ENCODE data around the gene MRGPRE.

GRCh38 chr11:3231851-3232744 is at the start of gene MRGPRE:
- TF ChIP-seq, protein P1, sequence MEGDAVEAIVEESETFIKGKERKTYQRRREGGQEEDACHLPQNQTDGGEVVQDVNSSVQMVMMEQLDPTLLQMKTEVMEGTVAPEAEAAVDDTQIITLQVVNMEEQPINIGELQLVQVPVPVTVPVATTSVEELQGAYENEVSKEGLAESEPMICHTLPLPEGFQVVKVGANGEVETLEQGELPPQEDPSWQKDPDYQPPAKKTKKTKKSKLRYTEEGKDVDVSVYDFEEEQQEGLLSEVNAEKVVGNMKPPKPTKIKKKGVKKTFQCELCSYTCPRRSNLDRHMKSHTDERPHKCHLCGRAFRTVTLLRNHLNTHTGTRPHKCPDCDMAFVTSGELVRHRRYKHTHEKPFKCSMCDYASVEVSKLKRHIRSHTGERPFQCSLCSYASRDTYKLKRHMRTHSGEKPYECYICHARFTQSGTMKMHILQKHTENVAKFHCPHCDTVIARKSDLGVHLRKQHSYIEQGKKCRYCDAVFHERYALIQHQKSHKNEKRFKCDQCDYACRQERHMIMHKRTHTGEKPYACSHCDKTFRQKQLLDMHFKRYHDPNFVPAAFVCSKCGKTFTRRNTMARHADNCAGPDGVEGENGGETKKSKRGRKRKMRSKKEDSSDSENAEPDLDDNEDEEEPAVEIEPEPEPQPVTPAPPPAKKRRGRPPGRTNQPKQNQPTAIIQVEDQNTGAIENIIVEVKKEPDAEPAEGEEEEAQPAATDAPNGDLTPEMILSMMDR (IDR thresholded peaks at IDR 0.05), result no peak
- TF ChIP-seq EZH2 (IDR thresholded peaks at IDR 0.05; ENCODE audit: borderline replicate concordance, insufficient read depth, low read depth, low read length, poor library complexity, severe bottlenecking), result no peak

Data from B cell (primary cell).